GM23338 (cell line): ENCODE measurements around the gene FCSK. TPM values are rescaled to one million over a fixed set of nuclear protein-coding genes. Genes with fewer than 3 reads are reported as not detected.
A peak's percentile ranks its signal among the peaks of the same experiment; 100 is the strongest.

ENCODE experiments used
- ATAC-seq: fragments of 200-7000 bp; cut with Tn5 transposase; 3 replicates; pipeline ENCODE4 v1.9.1; 2020
- DNase-seq: peaks from one replicate; pipeline ENCODE4 v3.0.0-alpha.2; 2015; ENCODE audit warnings: low spot score
- H2AFZ ChIP-seq: fragments of 200-600 bp; sonication (generic); 2 replicates; pipeline ENCODE4 v1.8.0; 2016; ENCODE audit warnings: antibody characterized with exemption, mild to moderate bottlenecking, moderate library complexity
- H3F3A ChIP-seq: fragments of 200-600 bp; sonication (generic); replicated peaks from 2 replicates; pipeline ENCODE4 v1.8.0; 2017; ENCODE audit warnings: antibody characterized with exemption, mixed run types, low read depth
- H3K27ac ChIP-seq: fragments of 200-600 bp; sonication (generic); 2 replicates; pipeline ENCODE4 v1.6.1; 2016; ENCODE audit warnings: low read depth
- H3K27me3 ChIP-seq: fragments of 200-600 bp; sonication (generic); 2 replicates; pipeline ENCODE4 v1.8.0; 2016; ENCODE audit warnings: mild to moderate bottlenecking, mixed run types, moderate library complexity; ENCODE audit not compliant: insufficient read depth
- H3K36me3 ChIP-seq: fragments of 200-600 bp; sonication (generic); 2 replicates; pipeline ENCODE4 v1.8.0; 2016; ENCODE audit warnings: mild to moderate bottlenecking; ENCODE audit not compliant: insufficient read depth
- H3K4me1 ChIP-seq: fragments of 200-600 bp; sonication (generic); 2 replicates; pipeline ENCODE4 v1.8.0; 2016; ENCODE audit warnings: mild to moderate bottlenecking, moderate library complexity; ENCODE audit not compliant: insufficient read depth
- H3K4me2 ChIP-seq: fragments of 200-600 bp; sonication (generic); 2 replicates; pipeline ENCODE4 v1.7.1; 2017; ENCODE audit warnings: mixed run types
- H3K4me3 ChIP-seq: fragments of 200-600 bp; sonication (generic); 2 replicates; pipeline ENCODE4 v1.6.1; 2016; ENCODE audit warnings: mixed run types
- H3K79me2 ChIP-seq: fragments of 200-600 bp; sonication (generic); replicated peaks from 2 replicates; pipeline ENCODE4 v1.8.0; 2017; ENCODE audit warnings: mild to moderate bottlenecking; ENCODE audit not compliant: insufficient read depth
- H3K9me2 ChIP-seq: fragments of 200-600 bp; sonication (generic); 2 replicates; pipeline ENCODE4 v1.8.0; 2017; ENCODE audit not compliant: insufficient read depth
- H4K20me1 ChIP-seq: fragments of 200-600 bp; sonication (generic); replicated peaks from 2 replicates; pipeline ENCODE4 v1.8.0; 2017; ENCODE audit warnings: mild to moderate bottlenecking; ENCODE audit not compliant: insufficient read depth
- H3K27ac Mint-ChIP-seq: 2 replicates; pipeline ENCODE4 v1.8.0; 2020; ENCODE audit warnings: inconsistent platforms, mild to moderate bottlenecking, moderate library complexity, mixed read lengths
- H3K27me3 Mint-ChIP-seq: 3 replicates; pipeline ENCODE4 v1.8.0; 2022; ENCODE audit warnings: low read depth, mild to moderate bottlenecking, moderate library complexity, mixed read lengths, inconsistent platforms; ENCODE audit not compliant: insufficient read depth, poor library complexity
- H3K36me3 Mint-ChIP-seq: 3 replicates; pipeline ENCODE4 v1.8.0; 2021; ENCODE audit warnings: low read depth, mild to moderate bottlenecking, inconsistent platforms, moderate library complexity, mixed read lengths
- H3K4me1 Mint-ChIP-seq: 3 replicates; pipeline ENCODE4 v1.8.0; 2020; ENCODE audit warnings: mild to moderate bottlenecking, inconsistent platforms, mixed read lengths
- H3K4me3 Mint-ChIP-seq: 3 replicates; pipeline ENCODE4 v1.8.0; 2021; ENCODE audit warnings: moderate library complexity, mild to moderate bottlenecking, inconsistent platforms, mixed read lengths
- H3K9me3 Mint-ChIP-seq: 3 replicates; pipeline ENCODE4 v1.8.0; 2020; ENCODE audit warnings: moderate library complexity, mild to moderate bottlenecking, inconsistent platforms, mixed read lengths
- CREB1 ChIP-seq: fragments of 250-450 bp; sonication (Bioruptor Pico); IDR thresholded peaks from 2 replicates; pipeline ENCODE4 v1.5.0; 2020; ENCODE audit warnings: low read depth, mild to moderate bottlenecking, moderate library complexity
- CTCF ChIP-seq, 2 experiments: fragments of 200-600 bp in 1 of 2; sonication (generic) in 1 of 2; conservative IDR thresholded peaks; 2 replicates each; pipeline versions ENCODE4 v1.5.1 to v1.6.1; 2016 to 2017; ENCODE audit warnings: antibody characterized with exemption in 2 of 2, low read depth in 2 of 2, mild to moderate bottlenecking in 2 of 2, moderate library complexity in 1 of 2
- ETS1 ChIP-seq: IDR thresholded peaks from 2 replicates; pipeline ENCODE4 v1.6.1; 2016; ENCODE audit warnings: antibody characterized with exemption
- EZH2 ChIP-seq: fragments of 200-600 bp; sonication (generic); IDR thresholded peaks from one replicate; pipeline ENCODE4 v1.8.0; 2017; ENCODE audit warnings: antibody characterized with exemption, mild to moderate bottlenecking, low read depth; ENCODE audit not compliant: unreplicated experiment
- EZH2phosphoT487 ChIP-seq: fragments of 200-600 bp; sonication (generic); IDR thresholded peaks from one replicate; pipeline ENCODE4 v1.8.1; 2018; ENCODE audit warnings: antibody characterized with exemption; ENCODE audit not compliant: unreplicated experiment
- JUNB ChIP-seq: IDR thresholded peaks from one replicate; pipeline ENCODE4 v1.6.1; 2016; ENCODE audit warnings: antibody characterized with exemption; ENCODE audit not compliant: unreplicated experiment
- NANOG ChIP-seq: IDR thresholded peaks from 2 replicates; pipeline ENCODE4 v1.6.1; 2016; ENCODE audit warnings: antibody characterized with exemption, borderline replicate concordance
- POLR2AphosphoS5 ChIP-seq: IDR thresholded peaks from 2 replicates; pipeline ENCODE4 v1.6.1; 2016; ENCODE audit warnings: antibody characterized with exemption, low read depth
- STAT1 ChIP-seq: IDR thresholded peaks from one replicate; pipeline ENCODE4 v1.6.1; 2016; ENCODE audit warnings: antibody characterized with exemption; ENCODE audit not compliant: unreplicated experiment
- ZNF331 ChIP-seq: fragments of 250-450 bp; sonication (Bioruptor Pico); IDR thresholded peaks from 2 replicates; pipeline ENCODE4 v1.5.0; 2020; ENCODE audit warnings: low read depth, mild to moderate bottlenecking, moderate library complexity
- polyA plus RNA-seq: library from polyadenylated mRNA; unstranded; fragments of >200 nt; fragmentation: Nextera tagmentation; extraction: Ambion mirVana; gene quantifications from 2 replicates; pipeline ENCODE4 v1.2.1, GENCODE V29; 2016
- total RNA-seq: library from RNA; depleted of rRNA; stranded (reverse); fragments of >200 nt; shearing (Covaris generic); gene quantifications from 2 replicates; pipeline ENCODE4 v1.2.3, GENCODE V29; 2014

FCSK gene
- total and polyA plus RNA-seq, 2 experiments from 2014 or later = 2.3 to 4.0 TPM

GRCh38 chr16:70467113-70467512 is 12.7 kb downstream of the FCSK start:
- no peaks in the 10 kb centered on the region for H3K9me2 ChIP-seq
- TF ChIP-seq CTCF (conservative IDR thresholded peaks at IDR 0.05; ENCODE audit: low read depth in 2 of 2) (peak; percentile 9 to 56; a peak in 2 of 4 replicates), NANOG (no peak), CREB1 (CRISPR knock-in tag) (no peak), EZH2phosphoT487 (no peak), EZH2 (no peak), JUNB (no peak), ZNF331 (CRISPR knock-in tag) (no peak), POLR2AphosphoS5 (no peak)
- H3K4me2 ChIP-seq = no peak overlapping the region
- H3K79me2 ChIP-seq = no peaks in the 10 kb centered on the region
- peaks cover 4% of the 10 kb centered on the region; the same call in 2 of the 3 replicates for H3K4me1 Mint-ChIP-seq
- no peaks in the 10 kb centered on the region for H3K27me3 ChIP-seq
- no peaks in the 10 kb centered on the region for H4K20me1 ChIP-seq
- H3K36me3 Mint-ChIP-seq = no peaks in the 10 kb centered on the region; the same call in 2 of the 3 replicates
- H3F3A ChIP-seq = no peaks in the 10 kb centered on the region
- H3K4me1 ChIP-seq = no peaks in the 10 kb centered on the region
- H3K27ac Mint-ChIP-seq = no peak overlapping the region
- H3K4me3 ChIP-seq = no peak overlapping the region
- no peak overlapping the region for H3K4me3 Mint-ChIP-seq
- H2AFZ ChIP-seq = no peak overlapping the region
- H3K36me3 ChIP-seq = no peaks in the 10 kb centered on the region
- no peaks in the 10 kb centered on the region for H3K9me3 Mint-ChIP-seq
- H3K27me3 Mint-ChIP-seq = peaks cover 4% of the 10 kb centered on the region
- ATAC-seq = peak; percentile 20
- H3K27ac ChIP-seq = no peak overlapping the region
- DNase-seq = no peak

GRCh38 chr16:70467608-70468007 is 13.2 kb downstream of the FCSK start:
- no peak overlapping the region for H3K4me2 ChIP-seq
- no peak overlapping the region for H2AFZ ChIP-seq
- H3K27ac ChIP-seq = no peak overlapping the region
- H3K27ac Mint-ChIP-seq = no peak overlapping the region
- ATAC-seq (no peak), DNase-seq (no peak)
- no peaks in the 10 kb centered on the region for H3K4me1 ChIP-seq
- no peak overlapping the region for H3K4me3 Mint-ChIP-seq
- no peaks in the 10 kb centered on the region for H3K79me2 ChIP-seq
- no peaks in the 10 kb centered on the region; the same call in 2 of the 3 replicates for H3K36me3 Mint-ChIP-seq
- no peaks in the 10 kb centered on the region for H3K9me3 Mint-ChIP-seq
- no peaks in the 10 kb centered on the region for H4K20me1 ChIP-seq
- no peaks in the 10 kb centered on the region for H3K36me3 ChIP-seq
- H3K27me3 ChIP-seq = no peaks in the 10 kb centered on the region
- peaks cover 4% of the 10 kb centered on the region for H3K27me3 Mint-ChIP-seq
- H3K4me1 Mint-ChIP-seq = peaks cover 4% of the 10 kb centered on the region; the same call in 2 of the 3 replicates
- no peaks in the 10 kb centered on the region for H3K9me2 ChIP-seq
- no peaks in the 10 kb centered on the region for H3F3A ChIP-seq
- H3K4me3 ChIP-seq = no peak overlapping the region
- TF ChIP-seq STAT1 (no peak), EZH2 (no peak), CTCF (conservative IDR thresholded peaks at IDR 0.05; ENCODE audit: low read depth in 2 of 2) (no peak), ZNF331 (CRISPR knock-in tag) (no peak), POLR2AphosphoS5 (no peak), CREB1 (CRISPR knock-in tag) (no peak), ETS1 (no peak)
